Cardiac muscle cell (in vitro differentiated cells and primary cell): Measurements from ENCODE around the gene ALDH1A3. TPM values are rescaled to one million over a fixed set of nuclear protein-coding genes. Genes with fewer than 3 reads are reported as not detected.

ENCODE experiments used
- DNase-seq, 2 donors: peaks; one replicate each; pipeline versions ENCODE4 v3.0.0 to v3.0.0-alpha.2; 2010 to 2017; ENCODE audit warnings: low read depth in 1 of 2, low spot score in 1 of 2
- H3K27ac ChIP-seq: fragments of 200-600 bp; sonication (generic); 2 replicates; pipeline ENCODE4 v1.5.1; 2016
- H3K27me3 ChIP-seq: fragments of 200-600 bp; sonication (generic); 2 replicates; pipeline ENCODE4 v1.6.0; 2016; ENCODE audit warnings: control low read depth
- H3K36me3 ChIP-seq: fragments of 200-600 bp; sonication (generic); 2 replicates; pipeline ENCODE4 v1.5.1; 2016; ENCODE audit warnings: control low read depth
- H3K4me1 ChIP-seq: fragments of 200-600 bp; sonication (generic); 2 replicates; pipeline ENCODE4 v1.8.1; 2017; ENCODE audit warnings: low read depth, mild to moderate bottlenecking, mixed run types
- H3K4me3 ChIP-seq: fragments of 200-600 bp; sonication (generic); 2 replicates; pipeline ENCODE4 v1.5.1; 2016; ENCODE audit warnings: mild to moderate bottlenecking
- H3K9me3 ChIP-seq: fragments of 200-600 bp; sonication (generic); 2 replicates; pipeline ENCODE4 v1.5.1; 2017; ENCODE audit warnings: low read depth, mild to moderate bottlenecking, control low read depth
- polyA plus RNA-seq: library from polyadenylated mRNA; unstranded; fragments of >200 nt; fragmentation: Nextera tagmentation; extraction: Ambion mirVana; gene quantifications from 2 replicates; pipeline ENCODE4 v1.2.1, GENCODE V29; 2016
- total RNA-seq: library from RNA; depleted of rRNA; stranded (reverse); fragments of >200 nt; gene quantifications from 2 replicates; pipeline ENCODE4 v1.2.3, GENCODE V29; 2016
- TF ChIP-seq, protein P1 (sequence below): IDR thresholded peaks from 2 replicates; pipeline ENCODE4 v1.5.1; 2012; ENCODE audit warnings: low read depth, mild to moderate bottlenecking, low read length

ALDH1A3 gene
- total and polyA plus RNA-seq, 2 experiments from 2014 or later = 0.28 TPM; not detected in 1

GRCh38 chr15:100909565-100909964 lies 29.9 kb downstream of the ALDH1A3 start:
- no peaks in the 10 kb centered on the region for H3K4me1 ChIP-seq
- no peaks in the 10 kb centered on the region for H3K36me3 ChIP-seq
- no peak for DNase-seq
- no peak overlapping the region for H3K27ac ChIP-seq
- H3K4me3 ChIP-seq = no peak overlapping the region
- no peaks in the 10 kb centered on the region for H3K27me3 ChIP-seq
- no peaks in the 10 kb centered on the region for H3K9me3 ChIP-seq
- TF ChIP-seq, protein P1, sequence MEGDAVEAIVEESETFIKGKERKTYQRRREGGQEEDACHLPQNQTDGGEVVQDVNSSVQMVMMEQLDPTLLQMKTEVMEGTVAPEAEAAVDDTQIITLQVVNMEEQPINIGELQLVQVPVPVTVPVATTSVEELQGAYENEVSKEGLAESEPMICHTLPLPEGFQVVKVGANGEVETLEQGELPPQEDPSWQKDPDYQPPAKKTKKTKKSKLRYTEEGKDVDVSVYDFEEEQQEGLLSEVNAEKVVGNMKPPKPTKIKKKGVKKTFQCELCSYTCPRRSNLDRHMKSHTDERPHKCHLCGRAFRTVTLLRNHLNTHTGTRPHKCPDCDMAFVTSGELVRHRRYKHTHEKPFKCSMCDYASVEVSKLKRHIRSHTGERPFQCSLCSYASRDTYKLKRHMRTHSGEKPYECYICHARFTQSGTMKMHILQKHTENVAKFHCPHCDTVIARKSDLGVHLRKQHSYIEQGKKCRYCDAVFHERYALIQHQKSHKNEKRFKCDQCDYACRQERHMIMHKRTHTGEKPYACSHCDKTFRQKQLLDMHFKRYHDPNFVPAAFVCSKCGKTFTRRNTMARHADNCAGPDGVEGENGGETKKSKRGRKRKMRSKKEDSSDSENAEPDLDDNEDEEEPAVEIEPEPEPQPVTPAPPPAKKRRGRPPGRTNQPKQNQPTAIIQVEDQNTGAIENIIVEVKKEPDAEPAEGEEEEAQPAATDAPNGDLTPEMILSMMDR = no peak

DNA sequence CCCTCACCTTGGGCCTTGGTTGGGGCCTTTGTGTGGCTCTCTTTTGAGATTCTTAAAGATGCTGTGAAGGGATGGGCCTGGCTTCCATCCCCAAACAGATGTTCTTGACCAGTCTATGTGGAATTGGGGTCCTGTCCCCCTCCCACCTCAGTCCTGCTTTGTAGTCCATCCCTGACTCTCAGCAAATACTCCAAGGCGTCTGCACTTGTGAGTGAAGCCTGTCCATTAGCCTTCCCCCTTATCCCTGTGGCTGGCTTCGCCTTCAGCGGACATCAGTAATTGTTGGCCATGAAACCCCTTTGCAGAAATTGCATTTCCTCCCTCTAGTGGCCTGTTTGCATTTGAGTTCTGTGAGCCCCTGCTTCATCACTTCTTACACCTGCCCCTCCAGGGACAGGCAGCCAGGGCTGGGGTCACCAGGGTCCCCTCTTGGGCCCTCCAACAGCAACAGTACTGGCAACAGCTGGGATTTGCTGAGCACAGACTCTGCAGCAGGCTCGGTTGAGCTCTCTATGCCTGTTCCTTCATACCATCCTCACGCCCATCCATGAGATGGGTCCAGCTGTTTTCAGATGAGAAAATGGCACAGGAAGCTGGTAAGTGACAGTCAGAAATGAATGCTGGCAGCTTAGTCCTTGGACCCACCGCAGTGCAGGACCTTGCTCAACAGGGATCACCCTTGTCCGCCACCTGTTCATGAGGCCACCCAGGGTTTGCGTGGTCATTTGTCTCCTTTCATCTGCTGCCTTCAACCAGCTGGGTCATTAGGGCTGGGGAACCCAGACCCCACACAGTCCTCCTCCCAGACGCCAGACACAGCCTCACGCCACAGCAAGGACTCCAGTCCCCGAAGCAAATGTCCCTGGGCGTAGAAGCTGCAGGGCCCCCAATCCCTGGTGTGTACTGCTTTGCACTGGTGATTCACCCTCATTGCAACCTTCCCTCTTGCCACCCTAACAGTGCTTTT lies 30.6 kb downstream of the ALDH1A3 start:
- Histone ChIP-seq H3K4me1 (no peaks in the 10 kb centered on the region), H3K9me3 (no peaks in the 10 kb centered on the region), H3K4me3 (no peak overlapping the region), H3K36me3 (no peaks in the 10 kb centered on the region), H3K27ac (no peak overlapping the region), H3K27me3 (no peaks in the 10 kb centered on the region)
- TF ChIP-seq, protein P1 = peak; percentile 35
- DNase-seq = no peak

GRCh38 chr15:100911086-100911485 lies 31.5 kb downstream of the ALDH1A3 start:
- H3K9me3 ChIP-seq = no peaks in the 10 kb centered on the region
- no peaks in the 10 kb centered on the region for H3K27me3 ChIP-seq
- H3K36me3 ChIP-seq = no peaks in the 10 kb centered on the region
- TF ChIP-seq, protein P1 = no peak
- H3K4me3 ChIP-seq = no peak overlapping the region
- H3K4me1 ChIP-seq = no peaks in the 10 kb centered on the region
- no peak for DNase-seq
- no peak overlapping the region for H3K27ac ChIP-seq

- DNase-seq = no peak
- H3K36me3 ChIP-seq = no peaks in the 10 kb centered on the region
- no peak overlapping the region for H3K27ac ChIP-seq
- H3K4me3 ChIP-seq = no peak overlapping the region
- TF ChIP-seq, protein P1 = no peak
- peaks cover 27% of the 10 kb centered on the region for H3K27me3 ChIP-seq
- no peaks in the 10 kb centered on the region for H3K4me1 ChIP-seq
- no peaks in the 10 kb centered on the region for H3K9me3 ChIP-seq
Measured at GRCh38 chr15:100913961-100914360, 34.3 kb downstream of the ALDH1A3 start.

GRCh38 chr15:100914876-100915275 lies 35.2 kb downstream of the ALDH1A3 start:
- Histone ChIP-seq H3K27me3 (peaks cover 36% of the 10 kb centered on the region), H3K4me3 (no peak overlapping the region), H3K4me1 (no peaks in the 10 kb centered on the region), H3K27ac (no peak overlapping the region), H3K36me3 (no peaks in the 10 kb centered on the region), H3K9me3 (no peaks in the 10 kb centered on the region)
- TF ChIP-seq, protein P1 = peak; percentile 30
- peak; percentile 31 to 50 for DNase-seq
